Activated CD4-positive, alpha-beta T cell treated with anti-CD3 and anti-CD28 coated beads, Interleukin-2, amount 50 U/mL, for 4 hours (primary cell): ENCODE results near the gene GAB2.

Experiments used
- DNase-seq, 2 experiments: peaks; one replicate each; pipeline ENCODE4 v3.0.0-alpha.2; 2020

The GAB2 gene

DNA sequence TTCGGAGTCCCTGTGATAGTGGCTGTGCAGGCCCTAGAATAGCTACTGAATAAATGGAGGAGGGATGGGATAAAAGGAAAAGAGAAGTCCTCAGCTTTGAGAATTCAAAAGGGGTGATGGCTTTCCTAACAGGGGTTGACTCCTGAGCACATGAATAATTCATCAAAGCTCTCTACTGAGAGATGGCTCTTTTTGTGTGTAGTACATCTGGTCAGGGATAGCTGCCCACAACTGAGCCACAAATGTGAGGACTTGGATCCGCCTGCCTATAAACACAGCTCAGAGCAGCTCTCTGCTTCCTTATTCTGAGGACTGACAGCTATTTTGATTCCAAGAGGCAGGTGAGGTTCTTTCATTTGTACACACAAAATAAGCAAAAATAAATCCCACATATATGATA is 146.6 kb downstream of the GAB2 start:
- DNase-seq, result no peak

DNA sequence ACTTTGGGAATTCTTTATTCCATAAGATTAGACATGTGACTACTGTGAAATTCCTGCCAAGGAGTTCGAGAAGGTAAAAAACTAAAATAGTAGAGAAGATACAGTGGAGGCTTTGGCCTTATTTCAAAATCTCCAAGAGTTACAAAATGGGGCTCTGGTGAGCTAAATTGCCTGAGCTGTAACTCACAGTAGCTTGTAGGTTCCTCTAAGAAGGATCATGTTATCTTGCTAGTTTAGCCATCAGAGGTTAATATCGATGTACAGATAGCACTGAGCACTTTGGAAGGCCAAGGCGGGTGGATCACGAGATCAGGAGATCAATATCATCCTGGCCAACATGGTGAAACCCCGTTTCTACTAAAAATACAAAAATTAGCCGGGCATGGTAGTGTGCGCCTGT is 147.8 kb downstream of the GAB2 start:
- DNase-seq, result no peak

GRCh38 chr11:78268591-78269410 is 148.8 kb downstream of the GAB2 start:
- DNase-seq, result no peak

DNA sequence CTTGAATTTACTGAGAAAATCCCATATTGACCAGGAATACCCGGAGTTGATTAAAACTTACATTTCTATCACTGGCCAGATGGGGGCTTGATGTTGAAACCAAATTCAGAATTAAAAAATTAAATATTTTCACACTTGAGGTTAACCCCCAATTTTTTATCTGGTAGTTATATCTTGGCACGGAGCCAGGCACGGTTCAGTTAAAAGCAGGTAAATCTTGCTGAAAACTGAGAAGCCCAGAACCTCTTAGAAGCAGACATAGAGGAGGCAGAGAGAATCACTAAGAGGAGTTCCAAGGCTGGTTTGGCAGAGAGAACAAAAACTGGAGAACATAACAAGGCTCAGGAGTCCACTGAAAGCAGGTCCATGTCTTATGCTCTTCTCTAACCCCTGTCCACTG is 151.2 kb downstream of the GAB2 start:
- DNase-seq, result no peak

DNA sequence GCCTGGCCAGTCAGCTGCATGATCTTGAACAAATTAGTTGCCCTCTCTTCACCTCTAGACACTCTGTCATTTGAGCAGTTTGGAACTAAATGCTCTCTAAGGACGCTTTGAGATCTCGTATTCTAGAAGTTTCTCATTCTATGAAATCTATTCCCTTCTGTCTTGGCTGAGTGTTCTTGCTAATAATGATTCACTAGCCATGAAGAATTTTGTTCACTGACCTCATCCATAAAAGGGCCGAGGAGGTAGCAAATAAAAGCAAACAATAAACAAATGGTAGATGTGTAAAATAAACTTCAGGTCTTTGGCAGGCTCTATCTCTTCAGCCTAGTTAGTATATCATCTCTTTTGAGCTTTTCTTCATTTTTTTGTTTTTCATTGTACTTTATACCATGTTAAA is 152.3 kb downstream of the GAB2 start:
- DNase-seq, result no peak

- DNase-seq, result no peak
Measured at GRCh38 chr11:78262691-78263090, 154.9 kb downstream of the GAB2 start.

GRCh38 chr11:78262238-78262637 is 155.4 kb downstream of the GAB2 start:
- no peak for DNase-seq

- no peak for DNase-seq
Measured at GRCh38 chr11:78261828-78262227, 155.8 kb downstream of the GAB2 start.

DNA sequence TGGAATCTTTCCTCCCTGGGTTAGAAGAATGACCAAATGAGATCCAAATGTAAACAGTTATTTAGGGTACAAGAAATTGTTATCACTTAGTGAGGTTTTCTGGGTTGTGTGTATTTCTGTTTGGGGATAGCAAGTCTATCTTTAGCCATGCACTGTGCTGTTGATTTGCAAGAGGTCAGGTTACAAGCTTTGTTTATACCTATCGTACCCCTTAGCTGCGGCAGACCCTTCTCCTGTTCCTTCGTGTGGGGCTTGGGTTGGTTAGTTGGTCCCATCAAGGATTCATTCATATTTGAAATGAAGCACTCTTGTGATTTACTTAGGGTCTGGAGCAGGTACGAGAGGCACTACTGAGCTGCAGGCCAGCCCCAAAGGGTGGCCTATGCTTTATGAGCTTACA is 156.3 kb downstream of the GAB2 start:
- DNase-seq, result no peak

DNA sequence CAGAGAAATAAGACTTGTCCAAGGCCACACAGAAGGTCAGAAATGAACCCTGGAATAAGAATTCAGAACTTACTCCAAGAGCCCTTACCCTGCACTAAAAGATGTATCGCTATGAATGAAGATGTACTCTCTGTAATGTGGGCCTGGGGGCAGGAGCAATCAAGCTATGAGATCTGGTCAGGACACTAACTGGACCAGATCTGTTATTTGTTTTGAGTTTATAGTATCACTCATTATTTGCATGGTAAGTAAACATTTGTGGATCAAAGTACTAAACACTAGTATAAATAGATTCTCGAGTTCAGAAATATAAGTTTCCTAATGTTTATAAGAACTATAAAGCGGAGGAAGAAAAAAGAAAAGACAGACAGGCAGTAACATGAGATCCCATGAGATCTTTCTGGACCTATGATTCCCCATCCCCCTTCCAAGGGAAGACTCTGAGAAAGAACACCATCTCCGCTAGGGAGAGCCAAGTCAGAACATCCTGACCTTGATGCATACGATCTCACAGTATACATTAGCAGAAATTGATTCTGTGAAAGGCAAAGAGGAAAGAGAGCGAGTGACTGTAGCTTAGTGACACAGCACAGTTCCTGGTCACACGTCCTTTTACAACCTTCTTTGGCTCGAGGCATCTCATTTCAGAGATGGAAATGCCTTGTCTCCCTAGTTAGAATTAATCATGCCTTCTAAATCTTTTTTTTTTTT is 157.7 kb downstream of the GAB2 start:
- DNase-seq, result no peak

GRCh38 chr11:78257654-78258053 is 160.0 kb downstream of the GAB2 start:
- DNase-seq, result no peak

DNA sequence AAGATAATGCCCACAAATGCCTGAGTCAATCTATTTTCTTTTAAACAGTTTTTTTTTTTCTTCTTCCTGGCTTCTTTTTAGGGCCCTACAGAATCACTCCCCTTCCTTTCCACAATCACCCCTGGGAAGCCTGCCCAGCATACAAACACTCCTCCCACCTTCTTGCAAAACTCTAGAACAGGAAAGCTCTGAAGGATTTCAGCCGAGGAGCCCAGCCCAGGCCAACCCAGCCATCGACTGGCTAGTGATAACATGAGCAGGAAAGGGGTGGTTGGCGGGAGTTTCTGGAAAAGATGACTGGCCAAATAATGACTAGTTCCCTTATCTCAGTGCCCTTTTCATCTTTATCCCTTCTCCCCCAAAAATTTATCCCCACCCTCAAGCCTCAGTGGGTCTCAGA is 160.7 kb downstream of the GAB2 start:
- no peak for DNase-seq

DNA sequence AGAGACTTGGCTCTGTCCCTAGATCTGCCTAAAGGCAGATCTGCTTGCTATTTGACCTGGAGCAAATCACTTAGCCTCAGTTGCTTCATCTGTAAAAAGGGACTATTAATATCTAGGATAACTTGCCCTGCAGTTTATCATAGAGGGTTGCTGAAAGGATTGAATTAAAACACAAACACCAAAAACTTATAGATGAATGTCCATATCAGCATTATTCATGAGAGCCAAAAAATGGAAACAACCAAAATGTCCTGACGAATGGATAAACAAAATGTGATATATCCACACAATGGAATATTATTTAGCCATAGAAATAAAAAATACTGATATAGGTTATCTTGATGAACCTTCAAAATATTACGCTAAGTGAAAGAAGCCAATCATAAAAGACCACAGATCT is 161.7 kb downstream of the GAB2 start:
- DNase-seq, result no peak

- no peak for DNase-seq
Measured at GRCh38 chr11:78254268-78254667, 163.4 kb downstream of the GAB2 start.

DNA sequence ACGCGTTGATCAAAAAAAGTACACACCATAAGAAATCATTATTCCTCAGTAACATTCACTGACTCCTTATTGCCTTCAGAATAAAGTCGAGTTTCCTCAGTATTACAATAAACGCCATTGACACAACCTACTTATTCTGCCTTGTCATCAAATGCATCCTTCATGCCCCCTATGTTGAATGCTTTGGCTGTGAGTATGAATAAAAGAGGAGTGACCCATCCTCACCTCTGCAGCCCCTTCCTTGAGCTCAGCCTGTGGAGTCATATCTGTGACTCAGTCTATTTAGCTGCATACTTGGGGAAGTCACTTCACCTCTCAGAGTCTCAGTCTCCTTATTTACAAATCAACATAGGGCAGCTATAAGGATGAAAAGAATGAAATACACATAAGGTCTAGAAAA is 163.8 kb downstream of the GAB2 start:
- no peak for DNase-seq

DNA sequence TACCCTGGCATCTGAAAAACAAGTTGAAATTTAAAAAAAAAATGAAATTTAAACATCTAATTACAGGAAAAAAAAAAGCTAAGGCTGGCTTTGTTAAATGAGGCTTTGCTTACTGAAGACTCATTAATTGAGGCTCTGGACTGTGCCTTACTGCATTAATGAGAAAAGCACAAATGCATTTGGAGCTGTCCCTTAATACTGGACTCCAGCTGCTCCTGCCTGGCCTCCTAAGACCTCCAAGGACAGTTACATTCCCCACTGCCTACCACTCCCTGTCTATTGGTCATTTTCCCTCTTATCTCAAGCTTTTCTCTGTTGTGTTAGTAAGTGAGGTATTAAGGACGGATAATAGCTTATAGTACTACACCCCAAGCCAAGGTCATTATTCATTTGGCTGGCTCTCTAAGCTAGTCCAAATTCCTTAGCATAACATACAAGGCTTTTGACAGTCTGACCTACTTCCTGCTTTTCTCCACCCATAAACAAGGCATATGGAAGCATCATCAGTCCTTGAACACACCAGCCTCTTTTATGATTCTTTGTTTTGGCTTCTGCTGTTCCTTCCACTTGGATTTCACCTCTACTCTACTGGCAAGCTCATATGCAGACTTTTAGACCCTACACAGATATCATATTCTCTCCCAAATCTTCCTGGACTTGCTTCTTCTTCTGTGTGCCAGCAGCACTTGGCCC is 166.4 kb downstream of the GAB2 start:
- DNase-seq, result no peak

DNA sequence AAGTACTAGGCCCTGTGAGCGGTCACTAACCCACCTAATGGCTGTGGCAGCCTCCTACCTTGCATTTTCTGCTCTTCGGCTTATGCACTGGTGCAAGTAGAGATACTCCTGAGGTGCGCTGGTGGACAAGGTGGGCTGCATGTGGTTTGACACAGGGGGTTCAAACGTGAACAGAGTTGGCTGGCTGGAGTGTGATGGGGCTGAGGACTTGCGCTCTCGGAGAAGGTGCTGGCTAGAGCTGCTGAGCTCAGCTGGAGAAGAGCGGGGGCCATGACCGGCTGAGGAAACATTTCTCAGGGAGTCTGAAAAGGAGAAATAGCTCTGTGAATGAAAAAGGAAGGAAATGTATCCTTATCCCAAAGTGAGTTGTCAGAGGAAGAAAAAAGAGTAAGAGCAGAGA is 167.5 kb downstream of the GAB2 start:
- DNase-seq, result no peak

GRCh38 chr11:78248903-78249302 is 168.7 kb downstream of the GAB2 start:
- no peak for DNase-seq

DNA sequence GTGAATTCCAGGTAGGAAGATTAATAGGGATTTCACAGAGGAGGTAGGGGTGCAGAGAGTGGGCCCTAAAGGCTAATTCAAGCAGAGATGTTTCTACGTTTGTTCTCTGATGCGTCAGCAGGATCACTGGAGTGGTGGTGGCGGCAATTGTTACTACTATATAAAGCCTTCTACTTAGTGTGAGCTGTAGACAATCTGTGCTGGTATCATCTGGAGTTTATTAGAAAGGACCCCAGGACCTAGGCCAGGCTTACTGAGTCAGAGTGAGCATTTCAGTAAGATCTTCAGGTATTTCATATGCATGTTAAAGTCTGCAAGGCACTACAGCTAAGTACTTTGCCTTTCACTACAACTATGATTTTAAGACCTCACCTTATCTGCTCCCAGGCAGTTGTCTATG is 169.4 kb downstream of the GAB2 start:
- no peak for DNase-seq

DNA sequence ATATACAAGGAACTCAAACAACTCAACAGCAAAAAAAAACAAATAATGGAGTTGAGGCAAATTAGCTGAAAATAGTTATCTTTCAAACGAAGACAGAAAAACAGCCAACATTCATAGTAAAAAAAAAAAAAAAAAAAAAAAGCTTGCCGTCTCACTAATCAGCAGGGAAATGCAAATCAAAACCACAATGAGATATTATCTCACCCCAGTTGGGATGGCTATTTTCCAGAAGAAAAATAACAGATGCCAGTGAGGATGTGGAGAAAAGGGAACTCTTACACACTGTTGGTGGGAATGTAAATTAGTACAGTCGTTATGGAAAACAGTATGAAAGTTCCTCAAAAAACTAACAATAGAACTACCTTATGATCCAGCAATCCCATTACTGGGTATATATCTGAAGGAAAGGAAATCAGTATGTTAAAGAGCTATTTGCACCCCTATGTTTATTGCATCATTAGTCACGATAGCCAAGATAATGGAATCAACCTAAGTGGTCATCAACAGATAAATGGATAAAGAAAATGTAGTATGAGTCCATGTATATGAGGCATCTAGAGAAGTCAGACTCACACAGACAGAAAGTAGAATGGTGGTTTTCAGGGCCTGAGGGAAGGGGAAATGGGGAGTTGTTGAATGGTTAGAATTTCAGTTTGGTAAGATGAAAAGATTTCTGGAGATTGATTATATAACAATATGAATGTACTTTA is 172.9 kb downstream of the GAB2 start:
- DNase-seq, result no peak

DNA sequence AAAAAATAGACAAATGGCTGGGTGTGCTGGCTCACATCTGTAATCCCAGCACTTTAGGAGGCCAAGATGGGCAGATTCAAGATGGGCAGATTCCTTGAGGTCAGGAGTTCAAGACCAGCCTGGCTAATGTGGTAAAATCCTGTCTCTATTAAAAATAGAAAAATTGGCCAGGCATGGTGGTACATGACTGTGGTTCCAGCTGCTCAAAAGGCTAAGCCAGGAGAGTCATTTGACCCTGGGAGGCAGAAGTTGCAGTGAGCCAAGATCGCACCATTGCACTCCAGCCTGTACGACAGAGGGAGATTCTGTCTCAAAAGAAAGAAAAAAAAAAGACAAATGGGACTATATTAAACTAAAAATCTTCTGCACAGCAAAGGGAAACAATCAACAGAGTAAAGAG is 173.5 kb downstream of the GAB2 start:
- DNase-seq, result no peak

GRCh38 chr11:78241475-78241874 is 176.1 kb downstream of the GAB2 start:
- DNase-seq, result no peak

- DNase-seq, result no peak
Measured at GRCh38 chr11:78239781-78240180, 177.8 kb downstream of the GAB2 start.
